HG03575 (cell line): ENCODE measurements around the gene KCNQ5.
"Not testable (repeated sequence)": the region's sequence is repeated elsewhere in the genome, so short reads cannot be mapped to it uniquely, and the experiment has no call there.

Source experiments
- ATAC-seq: cut with Tn5 transposase; IDR thresholded peaks from one replicate; pipeline ENCODE4 v1.9.1; 2021; ENCODE audit not compliant: unreplicated experiment, insufficient number of reproducible peaks, low FRiP score; ENCODE audit errors: extremely low read depth

The KCNQ5 gene

DNA sequence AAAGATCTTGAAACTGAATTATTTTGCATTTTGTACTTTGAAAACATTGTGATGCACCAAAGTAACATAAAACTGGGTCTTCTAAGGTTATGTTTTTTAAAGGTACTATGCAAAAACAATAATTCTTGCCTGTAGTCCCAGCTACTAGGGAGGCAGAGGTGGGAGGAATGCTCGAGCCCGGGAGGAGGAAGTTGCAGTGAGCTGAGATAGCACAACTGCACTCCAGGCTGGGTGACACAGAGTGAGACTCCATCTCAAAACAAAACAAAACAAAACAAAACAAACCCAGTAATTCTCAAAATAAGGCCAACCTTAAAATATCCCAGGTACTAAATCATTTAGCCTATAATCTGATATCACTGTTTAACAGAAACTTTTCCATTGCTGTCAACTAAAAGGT, 333.8 kb downstream of the KCNQ5 start:
- no peak for ATAC-seq

DNA sequence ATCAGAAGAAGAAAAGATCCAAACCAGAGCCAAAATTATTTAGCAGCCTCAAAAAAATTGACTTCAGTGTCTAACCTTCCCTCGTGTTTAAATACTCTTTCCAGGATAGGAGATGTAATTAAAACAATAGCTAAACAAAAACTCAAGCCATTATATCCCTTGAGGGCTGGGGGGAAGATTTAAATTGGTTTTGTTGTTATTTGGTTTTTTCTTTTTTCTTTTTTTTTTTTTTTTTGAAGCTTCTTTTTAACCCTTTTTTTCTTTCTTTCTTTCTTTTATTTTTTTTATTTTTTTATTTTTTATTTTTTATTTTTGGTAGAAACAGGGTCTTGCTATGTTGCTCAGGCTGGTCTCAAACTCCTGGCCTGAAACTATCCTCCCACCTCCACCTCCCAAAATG, 334.4 kb downstream of the KCNQ5 start:
- no peak for ATAC-seq

DNA sequence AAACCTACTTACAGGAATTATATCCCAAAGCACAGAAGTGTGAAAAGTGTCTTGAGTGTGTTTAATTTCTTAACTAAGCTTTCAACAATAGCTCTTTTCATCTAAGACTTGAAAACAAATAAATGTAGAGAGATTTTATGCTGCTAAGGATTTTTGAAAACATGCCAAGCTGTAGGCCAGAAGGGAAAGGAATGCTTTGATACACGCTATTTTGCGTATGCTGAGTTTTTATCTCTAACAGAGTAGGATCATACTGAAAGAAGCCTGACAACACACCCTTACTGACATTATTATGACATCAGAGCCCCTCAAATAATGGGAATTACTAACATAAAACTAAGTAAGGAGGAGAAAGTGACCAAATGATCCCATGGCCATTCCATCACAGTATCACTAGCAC, 338.0 kb downstream of the KCNQ5 start:
- no peak for ATAC-seq

DNA sequence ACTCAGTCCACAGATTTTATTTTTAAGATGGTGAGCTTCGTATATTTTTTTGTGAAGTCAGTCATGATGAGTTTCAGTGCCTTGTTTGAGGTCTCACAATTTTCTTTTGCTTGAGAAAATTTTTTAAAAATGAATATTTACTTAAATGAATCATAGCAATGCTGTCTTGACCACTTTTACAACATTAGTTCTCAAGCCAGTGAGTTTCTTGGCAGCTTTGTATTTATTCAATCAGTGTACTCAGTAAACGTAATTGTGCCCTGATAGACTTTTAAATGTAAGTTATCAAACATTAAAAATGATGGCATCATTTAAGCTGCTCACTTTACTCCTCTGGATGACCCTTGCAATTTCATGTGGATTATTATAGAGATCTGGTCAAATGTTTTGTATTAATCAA, 342.1 kb downstream of the KCNQ5 start:
- no peak for ATAC-seq

DNA sequence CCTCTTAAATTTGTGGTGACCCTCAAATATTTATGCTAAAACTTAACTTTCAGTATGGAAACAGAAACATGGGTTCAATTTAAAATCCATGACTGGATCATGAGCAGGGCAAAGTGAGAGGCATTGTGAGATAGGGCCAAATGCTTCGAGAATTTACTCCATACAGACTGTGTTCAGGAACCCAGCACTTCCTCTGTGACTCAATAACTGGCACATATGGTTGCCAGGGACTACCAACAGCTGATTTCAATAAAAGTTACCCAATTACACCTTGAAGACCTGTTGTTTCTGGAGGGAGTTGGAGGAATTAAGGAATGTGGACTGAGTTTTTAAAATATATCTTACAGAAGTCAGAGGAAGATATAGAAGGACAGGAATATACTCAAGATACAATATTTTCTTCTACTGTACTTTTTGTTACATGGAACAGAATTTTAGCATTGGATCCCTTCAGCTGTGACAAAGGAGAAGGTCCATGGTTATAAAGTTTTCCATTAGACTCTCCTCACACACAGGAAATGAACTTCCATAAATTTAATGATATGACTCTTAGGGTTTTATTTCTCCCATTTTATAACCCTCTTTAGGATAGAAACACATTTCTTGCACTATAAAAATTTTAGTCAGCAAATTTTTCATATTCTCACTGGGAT, 344.9 kb downstream of the KCNQ5 start:
- no peak for ATAC-seq

DNA sequence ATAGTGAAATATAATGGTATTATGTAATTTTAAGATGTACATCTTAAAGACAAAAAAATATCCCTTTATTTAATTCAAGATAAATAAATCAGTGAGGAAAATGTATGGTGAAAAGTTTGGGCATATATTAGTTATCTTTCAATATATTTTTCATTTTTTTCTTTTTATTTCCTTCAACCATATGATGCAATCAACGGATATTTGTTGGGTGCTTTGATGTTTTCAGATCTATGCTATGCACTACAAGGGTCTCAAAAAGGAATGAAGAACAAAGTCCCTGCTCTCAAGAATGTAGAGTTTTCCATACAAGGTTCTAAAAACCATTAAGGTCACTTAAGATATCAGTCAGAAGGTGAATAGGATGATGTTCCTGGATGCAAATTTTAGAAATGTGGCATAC, 345.5 kb downstream of the KCNQ5 start:
- no peak for ATAC-seq

DNA sequence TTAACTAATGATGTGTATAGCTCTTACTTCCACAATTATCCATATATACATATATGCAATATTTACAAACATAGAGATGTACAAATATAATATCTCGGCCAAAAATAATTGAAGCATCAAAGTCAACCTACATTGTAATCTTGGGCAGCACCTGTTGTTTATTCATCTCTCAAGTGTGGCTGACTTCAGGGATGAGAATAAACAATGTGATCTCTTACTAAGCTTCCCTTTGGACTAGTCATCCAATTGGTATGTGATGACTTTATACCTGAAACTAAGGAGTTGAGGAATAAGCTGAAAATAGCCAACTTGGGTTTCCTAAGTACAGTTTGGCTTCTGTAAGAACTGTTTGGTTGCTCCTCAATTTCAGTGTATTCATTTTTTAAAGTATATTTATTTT, 346.8 kb downstream of the KCNQ5 start:
- ATAC-seq: no peak

DNA sequence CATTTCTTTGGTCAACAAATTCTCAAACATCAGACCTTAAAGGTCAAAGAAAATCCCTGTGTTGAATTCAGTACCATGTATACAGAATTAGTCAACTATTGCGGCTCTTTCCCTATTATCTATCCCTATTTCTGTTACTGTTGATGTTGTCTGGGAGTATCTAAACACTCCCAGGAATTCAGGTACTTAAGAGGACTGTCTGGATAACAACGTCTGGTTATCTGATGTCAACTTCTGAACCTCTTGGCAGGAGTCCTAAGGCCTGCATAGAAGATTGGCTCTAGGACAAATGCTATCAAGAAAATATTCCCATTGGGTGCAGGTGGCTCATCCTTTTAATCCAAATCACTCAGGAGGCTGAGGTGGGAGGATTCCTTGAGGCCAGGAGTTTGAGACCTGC, 347.8 kb downstream of the KCNQ5 start:
- ATAC-seq: no peak

DNA sequence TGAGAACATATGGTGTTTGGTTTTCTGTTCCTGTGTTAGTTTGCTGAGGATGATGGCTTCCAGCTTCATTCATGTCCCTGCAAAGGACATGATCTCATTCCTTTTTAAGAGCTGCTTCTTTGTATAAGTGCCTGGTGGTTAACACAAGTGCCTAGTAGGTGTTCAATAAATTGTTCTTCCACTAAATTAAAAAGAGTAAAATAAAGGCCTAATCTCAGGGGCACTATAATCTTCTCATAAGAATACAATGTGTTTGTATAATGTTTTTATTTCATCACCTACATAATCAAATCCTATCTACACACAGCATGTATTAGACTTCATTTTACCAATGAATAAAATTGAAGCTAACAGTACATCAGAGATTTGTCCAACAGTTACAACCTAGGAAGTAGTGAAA, 350.7 kb downstream of the KCNQ5 start:
- ATAC-seq: no peak

DNA sequence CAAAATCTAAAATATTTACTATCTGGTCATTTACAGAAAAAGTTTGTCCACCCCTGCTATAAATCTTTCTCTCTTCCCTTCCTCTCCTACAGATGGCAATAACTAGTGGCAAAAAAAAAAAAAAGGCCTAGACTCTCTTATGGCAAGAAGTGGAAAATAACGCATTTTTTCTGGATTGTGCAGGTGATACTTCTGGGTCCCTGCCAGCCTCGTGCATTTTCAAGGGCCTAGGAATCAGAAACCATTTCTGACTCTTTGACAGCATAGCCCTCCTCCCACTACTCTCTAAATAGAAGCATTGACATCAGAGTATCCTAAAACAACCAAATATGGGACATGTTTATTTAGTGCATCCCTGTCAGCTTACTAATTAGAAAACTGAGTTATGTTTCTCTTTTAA, 352.4 kb downstream of the KCNQ5 start:
- no peak for ATAC-seq

DNA sequence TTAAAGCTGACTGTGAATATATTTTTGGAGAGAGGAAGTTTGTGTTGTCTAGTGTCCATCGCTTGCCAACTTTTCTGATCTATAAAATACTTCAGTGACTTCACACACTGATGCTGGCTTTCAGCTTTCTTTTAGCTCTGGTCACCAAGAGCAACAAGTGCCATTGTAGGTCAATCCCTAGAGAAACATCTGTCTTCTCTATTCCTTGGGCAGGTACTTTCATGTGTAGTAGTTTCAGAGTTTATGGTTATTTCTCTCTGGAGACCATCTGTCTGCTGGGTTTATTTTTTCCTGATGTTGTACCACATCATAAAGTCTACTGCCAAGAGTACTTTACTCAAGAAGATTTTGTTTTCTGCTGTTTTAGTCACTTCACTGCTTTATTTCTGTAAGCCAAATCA, 353.5 kb downstream of the KCNQ5 start:
- no peak for ATAC-seq

DNA sequence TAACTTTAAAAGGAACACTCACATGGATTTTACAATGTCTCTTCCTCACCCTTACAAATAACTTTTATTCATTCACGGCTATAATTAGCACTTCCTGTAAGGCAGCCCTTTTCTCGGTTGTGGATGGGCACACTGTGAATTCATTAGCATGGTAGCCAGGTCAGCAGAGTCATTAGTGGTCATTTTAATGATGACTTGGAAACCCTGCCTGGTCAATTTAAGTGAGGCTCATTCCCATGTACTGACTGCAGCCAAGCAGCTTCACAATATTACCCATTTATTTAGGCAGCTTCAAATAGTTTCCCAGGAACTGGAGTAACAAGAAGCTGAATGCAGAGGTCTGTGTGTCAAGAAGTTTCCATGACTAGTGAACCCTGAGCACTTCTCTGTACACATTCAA, 354.6 kb downstream of the KCNQ5 start:
- ATAC-seq: no peak

DNA sequence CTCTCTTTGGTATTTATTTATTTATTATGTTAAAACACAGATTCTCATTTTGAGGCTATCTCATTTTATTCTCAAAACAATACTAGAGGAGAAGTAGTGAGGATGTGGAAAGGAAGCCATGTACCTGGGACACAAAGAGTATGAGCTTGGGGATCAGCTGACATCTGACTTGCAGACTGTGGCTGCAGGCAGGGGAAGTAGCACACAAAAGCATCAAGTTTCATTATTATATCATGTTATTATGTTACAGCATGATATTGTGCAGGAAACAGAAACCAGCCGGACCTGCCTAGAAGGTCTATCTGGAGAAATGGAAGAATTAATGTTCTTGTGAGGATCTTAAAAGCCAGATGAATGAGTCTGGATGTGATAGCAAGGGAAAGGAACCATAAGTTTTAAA, 355.2 kb downstream of the KCNQ5 start:
- ATAC-seq: peak; percentile 85

DNA sequence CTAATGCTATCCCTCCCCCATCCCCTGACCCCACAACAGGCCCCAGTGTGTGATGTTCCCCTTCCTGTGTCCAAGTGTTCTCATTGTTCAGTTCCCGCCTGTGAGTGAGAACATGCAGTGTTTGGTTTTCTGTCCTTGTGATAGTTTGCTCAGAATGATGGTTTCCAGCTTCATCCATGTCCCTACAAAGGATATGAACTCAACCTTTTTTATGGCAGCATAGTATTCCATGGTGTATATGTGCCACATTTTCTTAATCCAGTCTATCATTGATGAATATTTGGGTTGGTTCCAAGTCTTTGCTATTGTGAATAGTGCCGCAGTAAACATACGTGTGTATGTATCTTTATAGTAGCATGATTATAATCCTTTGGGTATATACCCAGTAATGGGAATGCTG, 356.9 kb downstream of the KCNQ5 start:
- not testable (repeated sequence) for ATAC-seq

DNA sequence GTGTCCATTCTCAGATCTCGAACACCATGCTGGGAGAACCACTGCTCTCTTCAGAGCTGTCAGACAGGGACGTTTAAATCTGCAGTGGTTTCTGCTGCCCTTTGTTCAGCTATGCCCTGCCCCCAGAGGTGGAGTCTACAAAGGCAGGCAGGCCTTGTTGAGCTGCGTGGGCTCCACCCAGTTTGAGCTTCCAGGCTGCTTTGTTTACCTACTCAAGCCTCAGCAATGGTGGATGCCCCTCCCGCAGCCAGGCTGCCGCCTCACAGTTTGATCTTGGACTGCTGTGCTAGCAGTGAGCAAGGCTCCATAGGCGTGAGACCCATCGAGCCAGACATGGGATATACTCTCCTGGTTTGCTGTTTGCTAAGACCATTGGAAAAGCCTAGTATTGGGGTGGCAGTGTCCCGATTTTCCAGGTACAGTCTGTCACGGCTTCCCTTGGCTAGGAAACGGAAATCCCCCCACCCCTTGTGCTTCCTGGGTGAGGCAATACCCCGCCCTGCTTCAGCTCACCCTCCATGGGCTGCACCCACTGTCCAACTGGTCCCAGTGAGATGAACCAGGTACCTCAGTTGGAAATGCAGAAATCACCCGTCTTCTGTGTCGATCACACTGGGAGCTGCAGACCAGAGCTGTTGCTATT, 362.4 kb downstream of the KCNQ5 start:
- ATAC-seq: not testable (repeated sequence)

DNA sequence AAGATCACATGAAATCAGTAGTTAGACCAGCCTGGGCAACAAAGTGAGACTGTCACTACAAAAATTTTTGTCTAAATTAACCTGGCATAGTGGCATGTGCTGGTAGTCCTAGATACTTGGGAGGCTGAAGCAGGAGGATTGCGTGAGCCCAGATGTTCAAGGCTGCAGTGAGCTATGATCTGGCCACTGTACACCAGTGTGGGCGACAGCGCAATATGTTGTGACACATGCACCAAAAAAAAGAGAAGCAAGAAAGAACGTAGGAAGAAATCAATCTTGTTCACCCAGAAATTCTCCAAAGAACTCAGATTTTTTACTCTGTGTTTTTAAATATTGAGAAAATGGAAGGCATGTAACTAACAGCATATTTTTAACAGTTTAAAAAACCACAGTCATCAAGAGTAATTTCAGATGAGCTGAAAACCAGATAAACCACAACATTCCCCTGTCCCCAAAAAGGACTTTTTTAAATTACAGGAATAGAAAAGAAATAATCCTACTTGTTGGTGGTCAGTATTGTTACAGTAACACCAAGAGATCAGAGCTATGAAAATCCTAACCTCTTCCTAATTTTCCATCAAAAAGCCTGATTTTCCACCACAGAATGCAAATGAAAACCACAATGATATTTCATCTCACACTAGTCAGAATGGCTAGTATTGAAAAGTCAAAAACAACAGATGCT, 363.3 kb downstream of the KCNQ5 start:
- ATAC-seq: no peak

DNA sequence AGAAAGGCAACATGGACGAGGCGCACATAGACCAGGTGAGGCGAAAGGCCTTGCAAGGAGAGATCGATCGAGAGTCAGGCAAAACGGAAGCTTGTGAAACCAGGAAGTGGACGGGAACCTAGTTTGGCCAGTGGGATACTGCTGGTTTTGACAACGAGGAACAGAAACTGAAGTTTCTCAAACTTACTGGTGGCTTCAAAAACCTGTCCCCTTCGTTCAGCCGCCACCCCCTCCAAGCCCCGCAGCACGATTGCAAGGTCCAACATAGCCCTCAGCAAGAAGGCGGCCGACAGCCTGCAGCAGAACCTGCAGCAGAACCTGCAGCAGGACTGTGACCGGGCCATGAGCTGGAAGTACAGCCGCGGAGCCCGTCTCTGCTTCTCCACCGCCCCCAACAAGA, 365.4 kb downstream of the KCNQ5 start:
- no peak for ATAC-seq

DNA sequence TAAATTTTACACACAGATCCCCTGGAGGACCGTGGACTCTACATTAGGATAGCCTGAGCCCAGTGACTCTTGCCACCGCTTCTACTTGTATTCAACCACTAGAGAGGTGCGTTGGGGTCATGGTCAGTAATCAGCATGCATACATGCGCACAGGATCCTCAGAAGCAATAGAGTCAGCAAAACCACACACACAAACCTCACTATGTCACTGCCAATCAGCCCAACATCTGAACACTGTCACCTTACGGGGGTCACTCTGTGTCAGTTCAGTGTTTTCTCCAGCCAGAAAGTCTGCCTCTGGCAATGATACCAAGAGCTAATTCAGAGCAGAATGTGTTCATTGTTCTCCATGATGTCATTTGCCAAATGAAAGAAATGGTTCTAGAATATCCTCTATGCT, 378.1 kb downstream of the KCNQ5 start:
- no peak for ATAC-seq

DNA sequence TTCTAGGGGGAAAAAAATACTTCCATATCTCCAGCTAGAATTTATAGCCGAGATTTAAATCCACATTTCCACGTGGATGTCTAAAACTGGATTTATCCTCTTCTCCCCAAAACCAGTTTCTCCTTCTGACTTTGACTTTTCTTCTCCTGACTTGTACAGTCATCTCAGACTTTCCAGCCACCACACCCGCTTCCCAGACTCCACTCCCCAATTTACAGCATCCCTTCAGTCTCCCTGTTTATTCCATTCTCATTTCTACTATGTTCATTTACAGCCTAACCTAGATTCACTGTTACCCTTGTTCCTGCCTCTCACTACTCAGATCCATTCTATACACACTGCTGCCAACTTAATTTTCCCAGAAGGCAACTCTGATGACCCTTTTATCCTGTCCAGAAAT, 378.6 kb downstream of the KCNQ5 start:
- no peak for ATAC-seq

DNA sequence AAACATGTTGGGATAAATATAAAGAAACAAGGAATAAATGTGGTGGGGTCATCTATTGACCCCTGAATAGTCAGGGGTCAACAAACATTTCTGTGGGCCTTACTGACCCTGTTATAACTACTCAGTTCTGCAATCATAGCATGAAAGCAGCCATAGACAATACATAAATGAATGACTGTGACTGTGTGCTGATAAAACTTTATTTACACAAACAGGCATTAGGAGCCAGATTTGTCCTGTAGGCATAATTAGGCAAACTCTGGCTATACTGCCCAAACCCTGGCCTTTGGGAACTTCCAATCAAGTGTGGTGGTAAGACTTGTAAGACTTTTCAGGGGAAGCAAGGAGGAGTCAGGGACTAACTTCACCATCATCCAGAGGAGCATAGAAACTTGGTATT, 380.7 kb downstream of the KCNQ5 start:
- no peak for ATAC-seq

DNA sequence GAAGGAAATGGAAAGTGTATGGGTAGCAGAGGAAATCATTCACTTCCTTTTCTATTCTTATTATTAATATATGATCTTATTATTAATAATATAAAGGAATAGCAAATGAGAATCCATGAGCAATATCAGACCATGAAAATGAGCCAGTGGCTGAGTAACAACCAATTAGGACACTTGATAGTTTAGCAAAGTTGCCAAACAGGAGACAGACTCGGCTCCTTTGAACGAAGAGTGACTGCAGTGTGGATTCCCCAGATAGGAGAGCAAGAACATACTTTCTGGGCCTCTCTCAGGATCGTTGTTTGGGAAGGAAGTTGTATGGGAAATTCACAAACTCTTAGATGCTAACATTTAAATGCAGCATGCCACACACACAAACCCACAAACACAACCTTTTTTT, 381.4 kb downstream of the KCNQ5 start:
- no peak for ATAC-seq
